Mesenchymal stem cell (in vitro differentiated cells and primary cell): ENCODE results near the gene BAIAP2.
A peak's percentile ranks its signal among the peaks of the same experiment; 100 is the strongest.

Source experiments
- DNase-seq: peaks from one replicate; pipeline ENCODE4 v3.0.0-alpha.2; 2013
- H2AFZ ChIP-seq: one replicate; pipeline ENCODE4 v1.6.1; 2013; ENCODE audit warnings: low read depth, mild to moderate bottlenecking, control low read depth, inconsistent platforms, low read length, moderate library complexity
- H2AK5ac ChIP-seq: 2 replicates; pipeline ENCODE4 v1.6.1; 2013; ENCODE audit warnings: low read length, moderate library complexity, mild to moderate bottlenecking, inconsistent platforms; ENCODE audit not compliant: severe bottlenecking
- H2BK120ac ChIP-seq: one replicate; pipeline ENCODE4 v1.6.1; 2013; ENCODE audit warnings: low read depth, mild to moderate bottlenecking, inconsistent platforms, low read length, moderate library complexity
- H2BK12ac ChIP-seq, 2 experiments: one replicate each; pipeline ENCODE4 v1.6.1; 2013; ENCODE audit warnings: inconsistent platforms in 2 of 2, low read length in 2 of 2, mild to moderate bottlenecking in 2 of 2, moderate library complexity in 2 of 2, control low read depth in 1 of 2
- H2BK15ac ChIP-seq: one replicate; pipeline ENCODE4 v1.6.1; 2013; ENCODE audit warnings: mild to moderate bottlenecking, low read depth, inconsistent platforms; ENCODE audit not compliant: poor library complexity, severe bottlenecking
- H2BK5ac ChIP-seq: 2 replicates; pipeline ENCODE4 v1.6.1; 2013; ENCODE audit warnings: low read depth, mild to moderate bottlenecking, low read length, control low read depth, inconsistent platforms; ENCODE audit not compliant: poor library complexity, severe bottlenecking
- H3K14ac ChIP-seq, 2 experiments: one replicate each; pipeline ENCODE4 v1.6.1; 2013; ENCODE audit warnings: inconsistent platforms in 2 of 2, low read length in 2 of 2, control low read depth in 1 of 2, mild to moderate bottlenecking in 1 of 2, moderate library complexity in 1 of 2
- H3K18ac ChIP-seq, 2 experiments: one replicate each; pipeline ENCODE4 v1.6.1; 2013; ENCODE audit warnings: inconsistent platforms in 2 of 2, low read length in 2 of 2, control low read depth in 1 of 2, low read depth in 1 of 2, mild to moderate bottlenecking in 1 of 2
- H3K23ac ChIP-seq, 2 experiments: one replicate each; pipeline ENCODE4 v1.6.1; 2013; ENCODE audit warnings: inconsistent platforms in 2 of 2, low read length in 2 of 2, mild to moderate bottlenecking in 2 of 2, moderate library complexity in 2 of 2, control low read depth in 1 of 2
- H3K27ac ChIP-seq: 2 replicates; pipeline ENCODE4 v1.5.1; 2013; ENCODE audit warnings: mild to moderate bottlenecking, moderate library complexity, low read length, control low read depth, inconsistent platforms; ENCODE audit not compliant: poor library complexity, severe bottlenecking
- H3K27me3 ChIP-seq, 2 experiments: 2 replicates each; pipeline versions ENCODE4 v1.6.1 to v1.7.0; 2013; ENCODE audit warnings: low read length in 2 of 2, mild to moderate bottlenecking in 2 of 2, moderate library complexity in 2 of 2, control low read depth in 1 of 2, inconsistent platforms in 1 of 2; ENCODE audit not compliant: control insufficient read depth in 1 of 2, insufficient read depth in 1 of 2
- H3K36me3 ChIP-seq, 2 experiments: 2 replicates each; pipeline versions ENCODE4 v1.6.1 to v1.7.0; 2013; ENCODE audit warnings: low read length in 2 of 2, control low read depth in 1 of 2, inconsistent platforms in 1 of 2, low read depth in 1 of 2, mild to moderate bottlenecking in 1 of 2; ENCODE audit not compliant: insufficient read depth in 2 of 2, control insufficient read depth in 1 of 2
- H3K4ac ChIP-seq, 2 experiments: one replicate each; pipeline ENCODE4 v1.6.1; 2013; ENCODE audit warnings: inconsistent platforms in 2 of 2, low read length in 2 of 2, mild to moderate bottlenecking in 2 of 2, moderate library complexity in 2 of 2, control low read depth in 1 of 2, low read depth in 1 of 2
- H3K4me1 ChIP-seq: 2 replicates; pipeline ENCODE4 v1.6.1; 2013; ENCODE audit warnings: low read depth, low read length, control low read depth; ENCODE audit not compliant: control insufficient read depth, insufficient read depth
- H3K4me2 ChIP-seq: 2 replicates; pipeline ENCODE4 v1.6.1; 2013; ENCODE audit warnings: low read length, mild to moderate bottlenecking, inconsistent platforms; ENCODE audit not compliant: poor library complexity, severe bottlenecking
- H3K4me3 ChIP-seq, 2 experiments: 2 replicates each; pipeline versions ENCODE4 v1.5.1 to v1.7.0; 2013; ENCODE audit warnings: low read length in 2 of 2, mild to moderate bottlenecking in 2 of 2, control low read depth in 1 of 2, low read depth in 1 of 2; ENCODE audit not compliant: insufficient read depth in 1 of 2
- H3K79me1 ChIP-seq: replicated peaks from 2 replicates; pipeline ENCODE4 v1.6.1; 2013; ENCODE audit warnings: mild to moderate bottlenecking, control low read depth, low read length, inconsistent platforms; ENCODE audit not compliant: poor library complexity, severe bottlenecking
- H3K9ac ChIP-seq: 2 replicates; pipeline ENCODE4 v1.7.0; 2013; ENCODE audit warnings: mild to moderate bottlenecking, low read length, moderate library complexity
- H3K9me3 ChIP-seq: 2 replicates; pipeline ENCODE4 v1.7.0; 2013; ENCODE audit warnings: mild to moderate bottlenecking, low read length; ENCODE audit not compliant: control insufficient read depth
- H4K8ac ChIP-seq: one replicate; pipeline ENCODE4 v1.6.1; 2013; ENCODE audit warnings: inconsistent platforms, mild to moderate bottlenecking, low read length, moderate library complexity
- H4K91ac ChIP-seq: one replicate; pipeline ENCODE4 v1.6.1; 2013; ENCODE audit warnings: mild to moderate bottlenecking, low read length, inconsistent platforms
- WGBS: methylation state at CpG from one replicate; pipeline ENCODE4 v1.1.7; 2013; ENCODE audit warnings: mixed read lengths; 5-methylcytosine and 5-hydroxymethylcytosine counted together

The BAIAP2 gene

DNA sequence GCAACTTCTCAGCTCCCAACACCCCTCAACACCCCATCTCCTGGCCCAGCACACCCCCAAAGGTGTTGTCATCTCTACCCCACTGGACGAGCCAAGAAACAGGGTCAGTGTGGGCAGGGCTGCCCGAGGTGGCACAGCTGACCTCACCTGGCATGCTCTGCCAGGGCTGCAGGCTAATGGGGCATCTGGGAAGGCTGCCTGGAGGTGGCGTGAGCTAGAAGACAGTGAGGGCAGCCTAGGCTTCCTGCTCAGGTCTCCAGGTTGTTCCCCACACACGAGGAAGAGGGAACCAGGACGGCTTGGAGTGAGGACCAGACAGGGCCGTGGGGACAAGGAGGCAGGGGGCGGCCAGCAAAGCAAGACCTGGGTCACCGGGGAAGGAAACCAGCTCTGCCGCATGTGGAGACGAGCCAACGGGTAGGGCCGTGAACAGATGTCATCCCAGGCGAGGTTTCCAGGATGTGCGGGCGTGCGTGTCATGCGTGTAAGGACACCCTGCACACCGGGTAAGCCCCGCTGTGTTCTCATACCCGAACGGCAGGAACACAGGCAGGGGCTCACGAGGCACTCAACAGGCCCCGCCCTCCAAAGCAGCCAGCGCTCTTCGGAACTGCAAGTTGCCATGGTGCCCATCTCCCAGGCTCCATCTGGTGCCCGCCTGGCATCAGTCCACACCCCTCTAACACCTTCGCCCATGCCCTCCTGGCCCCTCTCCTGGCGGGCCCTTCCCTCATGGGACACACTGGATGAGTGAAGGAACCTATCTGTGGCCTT lies 100.7 kb downstream of the BAIAP2 start:
- H3K4me1 ChIP-seq = peaks cover 4% of the 10 kb centered on the region
- H3K14ac ChIP-seq = no peak overlapping the region
- no peak overlapping the region for H2BK120ac ChIP-seq
- no peak overlapping the region for H3K9ac ChIP-seq
- H2BK5ac ChIP-seq = no peak overlapping the region
- H3K4me3 ChIP-seq = no peak overlapping the region
- H3K27me3 ChIP-seq = peaks cover 0 to 36% of the 10 kb centered on the region in 2 experiments
- DNase-seq = no peak
- H3K18ac ChIP-seq = no peak overlapping the region
- H4K91ac ChIP-seq = no peak overlapping the region
- H3K36me3 ChIP-seq = no peaks in the 10 kb centered on the region
- H3K27ac ChIP-seq = no peak overlapping the region
- H3K79me1 ChIP-seq = no peaks in the 10 kb centered on the region
- H2AFZ ChIP-seq = no peak overlapping the region
- 90% methylated on average over 28 of the region's 28 CpGs for WGBS
- H3K9me3 ChIP-seq = no peaks in the 10 kb centered on the region
- no peak overlapping the region for H2BK12ac ChIP-seq
- H2BK15ac ChIP-seq = no peak overlapping the region
- H4K8ac ChIP-seq = no peak overlapping the region
- H2AK5ac ChIP-seq = no peak overlapping the region
- H3K23ac ChIP-seq = no peak overlapping the region
- H3K4me2 ChIP-seq = no peak overlapping the region
- no peak overlapping the region for H3K4ac ChIP-seq

- no peaks in the 10 kb centered on the region for H3K79me1 ChIP-seq
- peaks cover 0 to 36% of the 10 kb centered on the region in 2 experiments for H3K27me3 ChIP-seq
- H3K4ac ChIP-seq = no peak overlapping the region
- H3K4me3 ChIP-seq = no peak overlapping the region
- H2AK5ac ChIP-seq = no peak overlapping the region
- no peak overlapping the region for H4K8ac ChIP-seq
- no peak overlapping the region for H3K18ac ChIP-seq
- H3K27ac ChIP-seq = no peak overlapping the region
- H2BK12ac ChIP-seq = no peak overlapping the region
- peaks cover 4% of the 10 kb centered on the region for H3K4me1 ChIP-seq
- WGBS = 80% methylated on average over 8 of the region's 8 CpGs
- H3K36me3 ChIP-seq = no peaks in the 10 kb centered on the region
- no peak overlapping the region for H4K91ac ChIP-seq
- H2BK15ac ChIP-seq = no peak overlapping the region
- no peak overlapping the region for H2BK120ac ChIP-seq
- no peak for DNase-seq
- H3K14ac ChIP-seq = no peak overlapping the region
- H3K9me3 ChIP-seq = no peaks in the 10 kb centered on the region
- H3K4me2 ChIP-seq = no peak overlapping the region
- no peak overlapping the region for H3K9ac ChIP-seq
- H2AFZ ChIP-seq = no peak overlapping the region
- no peak overlapping the region for H3K23ac ChIP-seq
- H2BK5ac ChIP-seq = no peak overlapping the region
Measured at GRCh38 chr17:81136366-81136765, 101.4 kb downstream of the BAIAP2 start.

GRCh38 chr17:81137248-81137647 lies 102.3 kb downstream of the BAIAP2 start:
- Histone ChIP-seq H3K79me1 (no peaks in the 10 kb centered on the region), H2BK5ac (no peak overlapping the region), H2BK12ac (no peak overlapping the region), H3K4me2 (no peak overlapping the region), H4K8ac (no peak overlapping the region), H2AFZ (no peak overlapping the region), H3K4me1 (peaks cover 4% of the 10 kb centered on the region), H3K9me3 (no peaks in the 10 kb centered on the region), H2BK15ac (no peak overlapping the region), H4K91ac (no peak overlapping the region), H3K9ac (no peak overlapping the region), H3K27ac (no peak overlapping the region), H3K27me3 (peaks cover 0 to 41% of the 10 kb centered on the region in 2 experiments), H3K4me3 (no peak overlapping the region), H3K18ac (no peak overlapping the region), H3K14ac (no peak overlapping the region), H2AK5ac (no peak overlapping the region), H3K4ac (no peak overlapping the region), H3K23ac (no peak overlapping the region), H3K36me3 (no peaks in the 10 kb centered on the region), H2BK120ac (no peak overlapping the region)
- 93% methylated on average over 13 of the region's 13 CpGs for WGBS
- DNase-seq = no peak

DNA sequence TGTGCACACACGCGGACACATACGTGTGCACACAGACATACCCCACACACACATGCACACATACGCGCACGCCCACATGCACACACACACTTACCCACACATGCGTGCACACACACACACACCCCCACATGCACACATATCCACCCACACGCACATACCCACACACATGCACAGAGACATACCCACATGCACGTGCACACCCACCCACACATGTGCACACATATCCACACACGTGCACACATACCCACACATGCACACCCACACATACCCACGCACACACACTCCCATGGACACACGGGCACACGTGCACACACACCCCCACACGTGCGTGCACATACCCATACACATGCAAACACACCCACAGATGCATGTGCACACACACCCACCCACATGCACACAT lies 103.1 kb downstream of the BAIAP2 start:
- no peak for DNase-seq
- H3K4me1 ChIP-seq = peaks cover 12% of the 10 kb centered on the region
- WGBS = 85% methylated on average over 15 of the region's 15 CpGs
- no peak overlapping the region for H2BK120ac ChIP-seq
- no peak overlapping the region for H3K18ac ChIP-seq
- no peak overlapping the region for H3K4ac ChIP-seq
- H2AFZ ChIP-seq = no peak overlapping the region
- no peak overlapping the region for H3K4me2 ChIP-seq
- no peak overlapping the region for H4K91ac ChIP-seq
- H3K9me3 ChIP-seq = no peaks in the 10 kb centered on the region
- H3K36me3 ChIP-seq = no peaks in the 10 kb centered on the region
- H3K23ac ChIP-seq = no peak overlapping the region
- H3K27ac ChIP-seq = no peak overlapping the region
- H3K79me1 ChIP-seq = no peaks in the 10 kb centered on the region
- H4K8ac ChIP-seq = no peak overlapping the region
- no peak overlapping the region for H2BK15ac ChIP-seq
- no peak overlapping the region for H2BK5ac ChIP-seq
- no peak overlapping the region for H2AK5ac ChIP-seq
- peaks cover 0 to 46% of the 10 kb centered on the region in 2 experiments for H3K27me3 ChIP-seq
- no peak overlapping the region for H2BK12ac ChIP-seq
- no peak overlapping the region for H3K4me3 ChIP-seq
- H3K14ac ChIP-seq = peak overlapping the region in 1 of 2 experiments; percentile 19
- no peak overlapping the region for H3K9ac ChIP-seq
